ENCODE results near the gene STX5. TPM values are rescaled to one million over a fixed set of nuclear protein-coding genes. Genes with fewer than 3 reads are reported as not detected.

The STX5 gene
- polyA plus RNA-seq, 3 donors, result 51.6 to 57.9 (median 56.7) TPM

- no peak for DNase-seq (ENCODE audit: extremely low read depth in 1 of 11, low read depth in 9 of 11, low spot score in 4 of 11)
These were observed 73.7 kb downstream of the STX5 start for GRCh38 chr11:62757846-62758788.

Other genes starting within 250 kb of the STX5 start
- 10 to 100 TPM; 21.2 to 27.7 (median 23.7) TPM for gene TUT1, start 240.5 kb downstream of the STX5 start, polyA plus RNA-seq (ENCODE audit: insufficient read length in 3 of 3)
- gene MTA2, start 230.2 kb downstream of the STX5 start, polyA plus RNA-seq (ENCODE audit: insufficient read length in 3 of 3), result 100 to 1,000 TPM in 2 of 3 donors, 10 to 100 TPM in 1; 79.7 to 105 (median 101) TPM
- gene EML3, start 219.3 kb downstream of the STX5 start, polyA plus RNA-seq (ENCODE audit: insufficient read length in 3 of 3), result 10 to 100 TPM; 30.5 to 38.5 (median 34.3) TPM
- gene ROM1, start 218.8 kb downstream of the STX5 start, polyA plus RNA-seq (ENCODE audit: insufficient read length in 3 of 3), result 1 to 10 TPM; 2.9 to 4.8 (median 3.5) TPM
- gene B3GAT3, start 210.1 kb downstream of the STX5 start, polyA plus RNA-seq (ENCODE audit: insufficient read length in 3 of 3), result 10 to 100 TPM; 20.8 to 42.2 (median 36.5) TPM
- gene GANAB, start 185.4 kb downstream of the STX5 start, polyA plus RNA-seq (ENCODE audit: insufficient read length in 3 of 3), result 100 to 1,000 TPM; 349 to 398 (median 360) TPM
- 10 to 100 TPM; 18.1 to 22.7 (median 19.2) TPM for gene INTS5, start 178.7 kb downstream of the STX5 start, polyA plus RNA-seq (ENCODE audit: insufficient read length in 3 of 3)
- 10 to 100 TPM; 56.8 to 59.1 (median 58.5) TPM for gene C11orf98, start 166.8 kb downstream of the STX5 start, polyA plus RNA-seq (ENCODE audit: insufficient read length in 3 of 3)
- gene CSKMT, start 166.7 kb downstream of the STX5 start, polyA plus RNA-seq (ENCODE audit: insufficient read length in 3 of 3), result 1 to 10 TPM; 3.8 to 5.9 (median 4.6) TPM
- 10 to 100 TPM in 2 of 3 donors, 1 to 10 TPM in 1; 6.4 to 12.5 (median 10.7) TPM for gene UQCC3, start 160.4 kb downstream of the STX5 start, polyA plus RNA-seq (ENCODE audit: insufficient read length in 3 of 3)
- gene LBHD1, start 159.8 kb downstream of the STX5 start, polyA plus RNA-seq (ENCODE audit: insufficient read length in 3 of 3), result 1 to 10 TPM; 6.3 to 6.8 (median 6.4) TPM
- gene UBXN1, start 153.0 kb downstream of the STX5 start, polyA plus RNA-seq (ENCODE audit: insufficient read length in 3 of 3), result 100 to 1,000 TPM; 147 to 191 (median 164) TPM
- 1 to 10 TPM in 2 of 3 donors, under 1 TPM in 1; 0.75 to 1.3 (median 1.1) TPM for gene LRRN4CL, start 142.5 kb downstream of the STX5 start, polyA plus RNA-seq (ENCODE audit: insufficient read length in 3 of 3)
- 10 to 100 TPM; 60.1 to 70.8 (median 63.0) TPM for gene BSCL2, start 124.6 kb downstream of the STX5 start, polyA plus RNA-seq (ENCODE audit: insufficient read length in 3 of 3)
- gene GNG3, start 124.4 kb downstream of the STX5 start, polyA plus RNA-seq (ENCODE audit: insufficient read length in 3 of 3), result 1 to 10 TPM; 1.4 to 2.6 (median 2.0) TPM
- 10 to 100 TPM; 82.0 to 92.8 (median 92.6) TPM for gene HNRNPUL2, start 104.6 kb downstream of the STX5 start, polyA plus RNA-seq (ENCODE audit: insufficient read length in 3 of 3)
- gene TTC9C, start 103.6 kb downstream of the STX5 start, polyA plus RNA-seq (ENCODE audit: insufficient read length in 3 of 3), result 10 to 100 TPM; 38.1 to 48.2 (median 41.8) TPM
- 1 to 10 TPM; 7.3 to 8.1 (median 7.5) TPM for gene ZBTB3, start 77.9 kb downstream of the STX5 start, polyA plus RNA-seq (ENCODE audit: insufficient read length in 3 of 3)
- gene POLR2G, start 70.5 kb downstream of the STX5 start, polyA plus RNA-seq (ENCODE audit: insufficient read length in 3 of 3), result 100 to 1,000 TPM; 133 to 162 (median 156) TPM
- gene TAF6L, start 60.7 kb downstream of the STX5 start, polyA plus RNA-seq (ENCODE audit: insufficient read length in 3 of 3), result 10 to 100 TPM; 27.1 to 38.7 (median 33.1) TPM
- gene TMEM179B, start 44.6 kb downstream of the STX5 start, polyA plus RNA-seq (ENCODE audit: insufficient read length in 3 of 3), result 10 to 100 TPM; 58.3 to 73.4 (median 71.4) TPM
- 10 to 100 TPM; 21.8 to 30.6 (median 29.2) TPM for gene TMEM223, start 40.0 kb downstream of the STX5 start, polyA plus RNA-seq (ENCODE audit: insufficient read length in 3 of 3)
- gene NXF1, start 26.6 kb downstream of the STX5 start, polyA plus RNA-seq (ENCODE audit: insufficient read length in 3 of 3), result 100 to 1,000 TPM; 114 to 137 (median 116) TPM
- gene TEX54, start 790 bp upstream of the STX5 start, polyA plus RNA-seq (ENCODE audit: insufficient read length in 3 of 3), result under 1 TPM in 1 of 3 donors, not detected in 2; 0.42 TPM
- gene WDR74, start 7.5 kb upstream of the STX5 start, polyA plus RNA-seq (ENCODE audit: insufficient read length in 3 of 3), result 10 to 100 TPM; 33.7 to 48.3 (median 43.5) TPM
- gene SLC3A2, start 48.8 kb upstream of the STX5 start, polyA plus RNA-seq (ENCODE audit: insufficient read length in 3 of 3), result 100 to 1,000 TPM; 164 to 215 (median 179) TPM
- under 1 TPM in 2 of 3 donors, not detected in 1; 0.09 to 0.11 TPM for gene CHRM1, start 89.3 kb upstream of the STX5 start, polyA plus RNA-seq (ENCODE audit: insufficient read length in 3 of 3)
- 10 to 100 TPM; 19.7 to 36.9 (median 27.0) TPM for gene SLC22A6, start 152.9 kb upstream of the STX5 start, polyA plus RNA-seq (ENCODE audit: insufficient read length in 3 of 3)
- gene SLC22A8, start 183.8 kb upstream of the STX5 start, polyA plus RNA-seq (ENCODE audit: insufficient read length in 3 of 3), result 10 to 100 TPM; 40.9 to 54.6 (median 53.9) TPM

All from renal cortex interstitium (tissue), 11 donors.